HCT116 (cell line): ENCODE results near the gene C4BPB.

Experiments
- ATF3 ChIP-seq: IDR thresholded peaks from 2 replicates; pipeline ENCODE4 v1.6.1; 2012
- EZH2 ChIP-seq: fragments of 200-600 bp; sonication (generic); IDR thresholded peaks from 2 replicates; pipeline ENCODE4 v1.6.1; 2017; ENCODE audit warnings: antibody characterized with exemption, mixed run types
- EZH2phosphoT487 ChIP-seq: fragments of 200-600 bp; IDR thresholded peaks from 2 replicates; pipeline ENCODE4 v1.6.1; 2018; ENCODE audit warnings: antibody characterized with exemption, borderline replicate concordance
- JUND ChIP-seq: IDR thresholded peaks from 2 replicates; pipeline ENCODE4 v1.6.1; 2012
- MAX ChIP-seq: IDR thresholded peaks from 2 replicates; pipeline ENCODE4 v1.6.1; 2012
- POLR2A ChIP-seq: IDR thresholded peaks from 2 replicates; pipeline ENCODE4 v1.7.0; 2011; ENCODE audit warnings: borderline replicate concordance; ENCODE audit not compliant: insufficient read depth, insufficient read length; ENCODE audit errors: extremely low read depth
- POLR2AphosphoS5 ChIP-seq: IDR thresholded peaks from 2 replicates; pipeline ENCODE4 v1.6.1; 2011; ENCODE audit warnings: mild to moderate bottlenecking, low read depth, low read length, moderate library complexity
- REST ChIP-seq: IDR thresholded peaks from 2 replicates; pipeline ENCODE4 v1.6.1; 2012; ENCODE audit warnings: low read depth
- SIN3A ChIP-seq: IDR thresholded peaks from 2 replicates; pipeline ENCODE4 v1.6.1; 2012; ENCODE audit warnings: low read depth
- SP1 ChIP-seq: IDR thresholded peaks from 2 replicates; pipeline ENCODE4 v1.6.1; 2012; ENCODE audit warnings: low read depth
- YY1 ChIP-seq: IDR thresholded peaks from 2 replicates; pipeline ENCODE4 v1.6.1; 2011; ENCODE audit warnings: low read length, low read depth, moderate library complexity, mild to moderate bottlenecking; ENCODE audit not compliant: insufficient replicate concordance; ENCODE audit errors: extremely low read depth
- TF ChIP-seq, protein P1 (sequence below), 3 experiments: fragments of 200-600 bp in 1 of 3; sonication (generic) in 1 of 3; IDR thresholded peaks in 2 of 3; conservative IDR thresholded peaks in 1 of 3; 2 replicates each; pipeline ENCODE4 v1.5.1; 2012 to 2017; ENCODE audit warnings: low read depth in 2 of 3, low read length in 2 of 3, antibody characterized with exemption in 1 of 3, borderline replicate concordance in 1 of 3, control low read depth in 1 of 3, mild to moderate bottlenecking in 1 of 3, mixed read lengths in 1 of 3, mixed run types in 1 of 3, moderate library complexity in 1 of 3; ENCODE audit not compliant: insufficient read depth in 1 of 3
- TF ChIP-seq, protein P2 (sequence below): IDR thresholded peaks from 2 replicates; pipeline ENCODE4 v1.6.1; 2011; ENCODE audit warnings: mild to moderate bottlenecking, low read length, moderate library complexity; ENCODE audit not compliant: insufficient replicate concordance; ENCODE audit errors: extremely low read depth

DNA sequence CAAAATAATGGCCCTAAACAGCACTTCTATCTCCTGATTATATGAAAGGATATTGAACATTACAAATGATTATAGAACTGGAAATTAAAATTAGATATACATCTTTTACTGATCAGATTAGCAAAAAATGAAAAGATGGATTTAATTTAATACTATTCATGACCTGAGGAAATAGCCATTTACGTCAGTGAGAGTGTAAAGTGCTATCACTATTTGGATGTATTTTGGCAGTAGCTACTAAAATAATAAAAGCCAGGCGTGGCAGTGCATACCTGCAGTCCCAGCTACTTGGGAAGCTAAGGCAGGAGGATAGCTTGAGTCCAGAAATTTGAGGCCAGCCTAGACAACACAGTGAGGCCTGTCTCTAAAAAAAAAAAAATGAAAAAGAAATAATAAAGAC lies 5.3 kb downstream of the C4BPB start:
- TF ChIP-seq, protein P1, sequence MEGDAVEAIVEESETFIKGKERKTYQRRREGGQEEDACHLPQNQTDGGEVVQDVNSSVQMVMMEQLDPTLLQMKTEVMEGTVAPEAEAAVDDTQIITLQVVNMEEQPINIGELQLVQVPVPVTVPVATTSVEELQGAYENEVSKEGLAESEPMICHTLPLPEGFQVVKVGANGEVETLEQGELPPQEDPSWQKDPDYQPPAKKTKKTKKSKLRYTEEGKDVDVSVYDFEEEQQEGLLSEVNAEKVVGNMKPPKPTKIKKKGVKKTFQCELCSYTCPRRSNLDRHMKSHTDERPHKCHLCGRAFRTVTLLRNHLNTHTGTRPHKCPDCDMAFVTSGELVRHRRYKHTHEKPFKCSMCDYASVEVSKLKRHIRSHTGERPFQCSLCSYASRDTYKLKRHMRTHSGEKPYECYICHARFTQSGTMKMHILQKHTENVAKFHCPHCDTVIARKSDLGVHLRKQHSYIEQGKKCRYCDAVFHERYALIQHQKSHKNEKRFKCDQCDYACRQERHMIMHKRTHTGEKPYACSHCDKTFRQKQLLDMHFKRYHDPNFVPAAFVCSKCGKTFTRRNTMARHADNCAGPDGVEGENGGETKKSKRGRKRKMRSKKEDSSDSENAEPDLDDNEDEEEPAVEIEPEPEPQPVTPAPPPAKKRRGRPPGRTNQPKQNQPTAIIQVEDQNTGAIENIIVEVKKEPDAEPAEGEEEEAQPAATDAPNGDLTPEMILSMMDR (IDR thresholded peaks at IDR 0.05 in 2 of 3, conservative IDR thresholded peaks at IDR 0.05 in 1 of 3; ENCODE audit: borderline replicate concordance in 1 of 3, insufficient read depth in 1 of 3, low read depth in 2 of 3, low read length in 2 of 3): no peak
- TF ChIP-seq MAX: no peak
- TF ChIP-seq JUND: no peak
- TF ChIP-seq POLR2A: no peak
- no peak for TF ChIP-seq EZH2
- TF ChIP-seq POLR2AphosphoS5: no peak
- TF ChIP-seq YY1: no peak
- TF ChIP-seq ATF3: no peak
- TF ChIP-seq, protein P2, sequence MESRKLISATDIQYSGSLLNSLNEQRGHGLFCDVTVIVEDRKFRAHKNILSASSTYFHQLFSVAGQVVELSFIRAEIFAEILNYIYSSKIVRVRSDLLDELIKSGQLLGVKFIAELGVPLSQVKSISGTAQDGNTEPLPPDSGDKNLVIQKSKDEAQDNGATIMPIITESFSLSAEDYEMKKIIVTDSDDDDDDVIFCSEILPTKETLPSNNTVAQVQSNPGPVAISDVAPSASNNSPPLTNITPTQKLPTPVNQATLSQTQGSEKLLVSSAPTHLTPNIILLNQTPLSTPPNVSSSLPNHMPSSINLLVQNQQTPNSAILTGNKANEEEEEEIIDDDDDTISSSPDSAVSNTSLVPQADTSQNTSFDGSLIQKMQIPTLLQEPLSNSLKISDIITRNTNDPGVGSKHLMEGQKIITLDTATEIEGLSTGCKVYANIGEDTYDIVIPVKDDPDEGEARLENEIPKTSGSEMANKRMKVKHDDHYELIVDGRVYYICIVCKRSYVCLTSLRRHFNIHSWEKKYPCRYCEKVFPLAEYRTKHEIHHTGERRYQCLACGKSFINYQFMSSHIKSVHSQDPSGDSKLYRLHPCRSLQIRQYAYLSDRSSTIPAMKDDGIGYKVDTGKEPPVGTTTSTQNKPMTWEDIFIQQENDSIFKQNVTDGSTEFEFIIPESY: no peak
- TF ChIP-seq REST: no peak
- no peak for TF ChIP-seq SP1
- TF ChIP-seq EZH2phosphoT487: no peak
- no peak for TF ChIP-seq SIN3A
